HG03135 (cell line): ENCODE data around the gene KCNJ10.

ENCODE experiments used
- ATAC-seq: cut with Tn5 transposase; IDR thresholded peaks from one replicate; pipeline ENCODE4 v1.9.1; 2021; ENCODE audit warnings: mild to moderate bottlenecking, moderate library complexity; ENCODE audit not compliant: unreplicated experiment

KCNJ10 gene

GRCh38 chr1:160084771-160085321 is 14.9 kb upstream of the KCNJ10 start:
- ATAC-seq: no peak

- peak; percentile 72 for ATAC-seq
Measured at GRCh38 chr1:160083968-160084770, 14.2 kb upstream of the KCNJ10 start.

- no peak for ATAC-seq
Measured at GRCh38 chr1:160082926-160083325, 13.0 kb upstream of the KCNJ10 start.

- ATAC-seq: no peak
Measured at GRCh38 chr1:160082487-160082886, 12.5 kb upstream of the KCNJ10 start.

GRCh38 chr1:160081261-160081936 is 11.4 kb upstream of the KCNJ10 start, which contains the start of gene KCNJ9:
Gene KCNJ9, plus strand, starts transcription at chr1:160081538. Its CDS starts 2,493 bp downstream, at chr1:160084031.
- ATAC-seq: no peak

- no peak for ATAC-seq
Measured at GRCh38 chr1:160080381-160081100, 10.6 kb upstream of the KCNJ10 start.

- no peak for ATAC-seq
Measured at GRCh38 chr1:160079448-160079847, 9.5 kb upstream of the KCNJ10 start.

- ATAC-seq: peak; percentile 76
Measured at GRCh38 chr1:160078512-160079195, 8.7 kb upstream of the KCNJ10 start.

GRCh38 chr1:160077486-160077885 is 7.5 kb upstream of the KCNJ10 start:
- no peak for ATAC-seq

- ATAC-seq: no peak
Measured at GRCh38 chr1:160076295-160076694, 6.3 kb upstream of the KCNJ10 start.

GRCh38 chr1:160075836-160076235 is 5.9 kb upstream of the KCNJ10 start:
- no peak for ATAC-seq

GRCh38 chr1:160074865-160075264 is 4.9 kb upstream of the KCNJ10 start:
- no peak for ATAC-seq

- no peak for ATAC-seq
Measured at GRCh38 chr1:160071289-160071688, 1.3 kb upstream of the KCNJ10 start.

GRCh38 chr1:160070243-160071163 is 543 bp upstream of the KCNJ10 start:
- ATAC-seq: no peak

- no peak for ATAC-seq
Measured at GRCh38 chr1:160068225-160068624, 1.7 kb downstream of the KCNJ10 start.

GRCh38 chr1:160066829-160067745 is 2.9 kb downstream of the KCNJ10 start:
- no peak for ATAC-seq

GRCh38 chr1:160064746-160065145 is 5.2 kb downstream of the KCNJ10 start:
- no peak for ATAC-seq

- ATAC-seq: no peak
Measured at GRCh38 chr1:160064164-160064563, 5.8 kb downstream of the KCNJ10 start.

- no peak for ATAC-seq
Measured at GRCh38 chr1:160063176-160063575, 6.8 kb downstream of the KCNJ10 start.
